GM12872 (cell line): ENCODE measurements around the gene SDK1.

Source experiments
- TF ChIP-seq, protein P1 (sequence below): IDR thresholded peaks from 3 replicates; pipeline ENCODE4 v1.5.1; 2011; ENCODE audit warnings: low read depth, mild to moderate bottlenecking, low read length, moderate library complexity; ENCODE audit not compliant: insufficient read depth

SDK1 gene

DNA sequence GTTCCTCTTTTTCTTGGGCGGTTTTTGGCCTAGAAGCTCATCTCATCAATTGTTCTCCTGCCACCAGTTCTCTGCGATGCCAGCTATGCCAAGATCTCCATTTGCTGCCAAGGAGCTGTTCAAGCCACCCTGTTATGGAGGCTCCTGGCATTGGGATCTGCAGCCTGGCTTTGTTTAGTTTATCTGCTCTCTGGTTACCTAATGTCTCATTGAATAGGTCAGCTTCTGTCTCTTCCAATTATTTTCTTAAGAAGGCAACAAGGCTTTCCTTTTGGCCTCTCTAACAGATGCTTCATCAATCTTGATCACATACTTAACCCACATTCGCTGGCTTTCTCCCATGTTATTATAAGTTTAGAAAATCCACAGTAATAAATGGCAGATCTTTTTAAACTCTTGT lies 20.6 kb upstream of the SDK1 start:
- TF ChIP-seq, protein P1, sequence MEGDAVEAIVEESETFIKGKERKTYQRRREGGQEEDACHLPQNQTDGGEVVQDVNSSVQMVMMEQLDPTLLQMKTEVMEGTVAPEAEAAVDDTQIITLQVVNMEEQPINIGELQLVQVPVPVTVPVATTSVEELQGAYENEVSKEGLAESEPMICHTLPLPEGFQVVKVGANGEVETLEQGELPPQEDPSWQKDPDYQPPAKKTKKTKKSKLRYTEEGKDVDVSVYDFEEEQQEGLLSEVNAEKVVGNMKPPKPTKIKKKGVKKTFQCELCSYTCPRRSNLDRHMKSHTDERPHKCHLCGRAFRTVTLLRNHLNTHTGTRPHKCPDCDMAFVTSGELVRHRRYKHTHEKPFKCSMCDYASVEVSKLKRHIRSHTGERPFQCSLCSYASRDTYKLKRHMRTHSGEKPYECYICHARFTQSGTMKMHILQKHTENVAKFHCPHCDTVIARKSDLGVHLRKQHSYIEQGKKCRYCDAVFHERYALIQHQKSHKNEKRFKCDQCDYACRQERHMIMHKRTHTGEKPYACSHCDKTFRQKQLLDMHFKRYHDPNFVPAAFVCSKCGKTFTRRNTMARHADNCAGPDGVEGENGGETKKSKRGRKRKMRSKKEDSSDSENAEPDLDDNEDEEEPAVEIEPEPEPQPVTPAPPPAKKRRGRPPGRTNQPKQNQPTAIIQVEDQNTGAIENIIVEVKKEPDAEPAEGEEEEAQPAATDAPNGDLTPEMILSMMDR = no peak

- TF ChIP-seq, protein P1 = no peak
Measured at GRCh38 chr7:3280946-3281656, 20.0 kb upstream of the SDK1 start.

DNA sequence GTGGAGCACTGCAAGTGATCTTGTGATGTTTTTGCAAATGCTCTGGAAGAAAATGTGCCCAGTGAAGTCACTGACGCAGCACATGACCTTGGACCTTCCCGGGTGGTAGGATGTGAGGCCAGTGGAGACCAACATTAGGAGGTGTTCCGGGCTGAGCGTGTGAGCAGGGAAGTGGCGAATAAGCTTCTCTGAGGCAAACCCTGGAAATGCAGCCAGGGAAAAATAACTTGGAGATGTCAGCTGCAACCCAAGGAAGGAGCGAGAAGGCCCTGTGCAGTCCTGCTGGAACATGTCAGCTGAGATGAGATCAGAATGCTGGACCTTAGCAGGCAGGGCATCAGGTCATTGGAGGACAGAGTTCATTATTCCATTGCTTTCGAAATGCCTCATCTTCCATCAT lies 18.6 kb upstream of the SDK1 start:
- TF ChIP-seq, protein P1 = no peak

GRCh38 chr7:3283130-3283704 lies 17.8 kb upstream of the SDK1 start:
- TF ChIP-seq, protein P1 = no peak

GRCh38 chr7:3285652-3286051 lies 15.4 kb upstream of the SDK1 start:
- TF ChIP-seq, protein P1 = no peak

GRCh38 chr7:3289996-3290395 lies 11.1 kb upstream of the SDK1 start:
- TF ChIP-seq, protein P1 = no peak

DNA sequence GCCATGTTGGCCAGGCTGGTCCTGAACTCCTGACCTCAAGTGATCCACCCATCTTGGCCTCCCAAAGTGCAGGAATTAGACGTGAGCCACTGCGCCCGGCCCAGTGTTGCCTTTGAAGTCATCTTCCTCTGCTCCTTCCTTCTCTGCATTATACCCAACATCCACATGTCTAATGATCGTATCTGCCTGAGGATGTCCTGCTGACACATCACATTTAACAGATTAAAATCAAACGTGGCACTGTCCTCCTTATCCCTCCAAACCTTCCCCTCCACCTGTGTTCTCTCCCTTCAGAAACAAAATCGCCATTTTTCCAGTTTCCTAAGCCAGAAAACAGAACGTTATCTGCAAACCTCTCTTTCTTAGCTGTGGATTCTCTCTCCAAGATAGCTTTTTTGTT lies 8.4 kb upstream of the SDK1 start:
- TF ChIP-seq, protein P1 = no peak
